Measurements from ENCODE around the gene RBBP8NL.
A peak's percentile ranks its signal among the peaks of the same experiment; 100 is the strongest.
"Not testable (repeated sequence)": the region's sequence is repeated elsewhere in the genome, so short reads cannot be mapped to it uniquely, and the experiment has no call there.

Gene RBBP8NL

GRCh38 chr20:62390317-62391164 lies 36.8 kb downstream of the RBBP8NL start:
- no peak for DNase-seq

DNA sequence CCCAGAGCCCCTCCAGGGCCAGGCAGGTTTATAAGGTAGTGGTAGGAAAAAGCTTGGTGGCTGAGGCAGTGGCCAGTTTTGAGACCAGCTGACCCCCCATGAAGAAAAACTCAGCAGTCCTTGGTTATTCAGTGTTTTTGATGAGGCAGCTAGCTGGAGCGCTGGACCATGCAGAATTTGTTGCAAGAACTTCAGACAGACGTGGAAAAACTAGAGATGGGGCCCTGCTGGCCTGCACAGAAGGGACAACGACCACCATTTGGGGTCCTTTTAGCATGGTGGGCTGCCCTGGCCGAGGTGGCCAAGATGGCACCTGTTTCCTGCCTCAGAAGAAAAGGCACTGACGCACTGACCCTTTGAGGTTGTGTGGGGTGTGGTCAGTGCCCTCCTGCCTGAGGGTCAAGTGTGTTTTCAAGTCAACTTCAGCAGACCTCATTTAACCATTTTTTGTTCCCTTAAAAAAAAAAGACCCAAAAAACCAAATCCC lies 37.7 kb downstream of the RBBP8NL start:
- no peak for DNase-seq

- DNase-seq: no peak
Observed at GRCh38 chr20:62388839-62389600, 38.3 kb downstream of the RBBP8NL start.

GRCh38 chr20:62387933-62388635 lies 39.3 kb downstream of the RBBP8NL start:
- no peak for DNase-seq

GRCh38 chr20:62387219-62387913 lies 40.0 kb downstream of the RBBP8NL start:
- DNase-seq: no peak

DNA sequence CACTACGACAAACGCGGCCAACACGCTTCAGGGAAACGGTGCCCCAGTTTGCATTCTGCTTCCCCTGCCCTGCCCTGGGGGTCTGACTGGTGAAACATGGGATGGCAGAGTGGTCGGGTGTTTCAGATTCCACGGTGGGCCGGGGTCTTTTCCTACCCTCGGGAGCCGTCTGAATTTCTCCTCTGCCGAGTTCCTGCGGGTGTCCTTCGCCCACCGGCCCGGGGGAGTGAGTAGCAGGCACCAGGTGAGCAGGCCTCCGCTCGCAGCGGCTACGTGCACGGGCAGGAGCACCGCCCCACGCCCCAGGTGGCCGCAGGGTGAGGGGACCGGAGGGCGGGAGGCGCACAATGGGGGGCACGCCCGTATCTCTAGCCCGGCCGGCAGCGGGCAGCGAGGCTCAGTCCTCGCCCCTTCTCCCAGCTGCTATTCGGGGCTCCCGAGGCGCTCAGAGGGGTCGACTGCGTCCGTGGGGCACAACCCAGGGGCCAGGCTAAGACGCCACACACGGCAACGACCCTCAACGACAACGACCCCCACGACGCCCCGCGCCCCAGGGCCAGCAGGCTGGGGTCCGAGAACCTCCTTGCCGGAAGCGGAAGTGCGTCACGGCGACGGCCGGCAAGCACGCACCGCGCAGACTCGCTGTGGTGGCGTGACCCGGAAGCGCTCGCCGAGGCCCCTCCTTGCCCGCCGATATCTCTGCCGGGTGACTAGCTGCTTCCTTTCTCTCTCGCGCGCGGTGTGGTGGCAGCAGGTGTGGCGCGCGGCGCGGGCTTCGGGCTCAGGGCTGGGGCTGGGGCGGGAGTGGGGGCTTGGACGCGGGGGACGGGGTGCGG lies 40.7 kb downstream of the RBBP8NL start, which contains the start of gene RPS21:
Gene RPS21 (plus strand): TSS at position 721 of the 836 bp plus-strand sequence. CDS start 236 bp downstream, outside the sequence.
- DNase-seq: peak; percentile 96

GRCh38 chr20:62382306-62383198 lies 44.8 kb downstream of the RBBP8NL start:
- peak; percentile 87 for DNase-seq

- DNase-seq: no peak
Observed at GRCh38 chr20:62381842-62382241, 45.5 kb downstream of the RBBP8NL start.

DNA sequence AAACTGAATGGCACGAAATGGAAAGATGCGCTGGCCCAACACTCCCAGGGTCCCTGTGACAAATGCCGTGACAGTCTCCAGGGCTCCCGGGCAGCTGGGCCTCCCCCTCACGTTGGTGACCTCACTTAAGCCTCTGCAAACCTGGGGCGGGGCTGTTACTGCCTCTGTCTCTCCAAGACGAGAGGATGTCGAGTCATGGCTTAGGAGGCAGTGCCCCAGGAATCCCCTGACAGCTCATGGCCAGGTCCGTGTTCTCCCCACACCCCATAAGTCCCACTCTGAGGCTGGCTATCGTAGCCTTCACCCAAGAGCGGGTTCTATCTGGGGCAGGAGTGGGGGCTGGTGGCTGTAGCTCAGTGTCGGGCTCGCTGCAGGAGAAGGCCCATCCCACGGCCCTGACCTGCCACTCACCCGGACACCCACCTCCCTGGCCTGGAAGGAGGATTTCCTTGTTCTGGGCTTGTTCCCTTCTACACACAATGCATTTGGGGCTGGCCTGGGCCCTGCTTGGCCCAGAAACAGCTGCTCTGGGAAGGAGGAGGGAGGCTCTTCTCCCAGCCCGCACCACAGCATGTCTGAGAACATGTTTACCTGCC lies 46.0 kb downstream of the RBBP8NL start:
- no peak for DNase-seq

DNA sequence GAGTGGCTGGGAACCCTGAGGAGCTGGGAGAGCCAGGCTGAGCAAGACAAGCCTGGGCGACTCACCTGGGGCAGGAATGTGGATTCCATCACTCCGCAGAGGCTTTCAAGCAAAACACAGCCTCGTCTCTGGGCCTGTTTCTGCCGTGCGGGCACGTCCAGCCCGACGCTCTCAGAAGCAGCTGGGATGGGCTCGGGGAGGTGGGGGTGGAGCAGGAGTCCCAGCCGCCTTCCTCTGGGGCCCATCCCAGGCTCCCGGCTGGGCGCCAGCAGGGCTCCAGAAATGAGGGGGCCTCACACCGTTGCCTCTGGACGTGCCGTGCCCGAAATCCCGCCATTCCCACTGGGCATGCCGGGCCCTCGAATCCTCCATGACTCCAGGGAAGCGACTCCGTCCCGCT lies 49.1 kb downstream of the RBBP8NL start:
- no peak for DNase-seq

GRCh38 chr20:62377615-62378178 lies 49.6 kb downstream of the RBBP8NL start:
- no peak for DNase-seq

DNA sequence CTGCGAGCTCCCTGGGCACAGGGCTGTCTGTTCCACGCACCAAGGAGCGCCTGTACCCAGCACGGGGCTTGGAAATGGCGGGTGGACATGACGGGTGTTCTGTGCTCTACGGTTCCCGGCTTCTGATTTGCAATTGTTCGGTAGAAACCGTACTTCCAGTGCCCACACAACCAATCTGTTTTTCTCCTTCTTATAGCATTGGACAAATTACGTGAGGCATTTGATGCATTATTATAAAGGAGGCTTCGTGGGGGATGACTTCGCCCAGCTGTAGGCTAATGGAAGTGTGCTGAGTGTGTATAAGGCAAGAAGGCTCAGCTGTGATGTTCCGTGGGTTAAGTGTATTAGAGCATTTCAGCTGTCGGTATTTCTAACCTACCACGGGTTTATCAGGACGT lies 50.3 kb downstream of the RBBP8NL start:
- DNase-seq: no peak

- no peak for DNase-seq
Observed at GRCh38 chr20:62376112-62377063, 51.0 kb downstream of the RBBP8NL start.

- DNase-seq: no peak
Observed at GRCh38 chr20:62374331-62375152, 52.8 kb downstream of the RBBP8NL start.

DNA sequence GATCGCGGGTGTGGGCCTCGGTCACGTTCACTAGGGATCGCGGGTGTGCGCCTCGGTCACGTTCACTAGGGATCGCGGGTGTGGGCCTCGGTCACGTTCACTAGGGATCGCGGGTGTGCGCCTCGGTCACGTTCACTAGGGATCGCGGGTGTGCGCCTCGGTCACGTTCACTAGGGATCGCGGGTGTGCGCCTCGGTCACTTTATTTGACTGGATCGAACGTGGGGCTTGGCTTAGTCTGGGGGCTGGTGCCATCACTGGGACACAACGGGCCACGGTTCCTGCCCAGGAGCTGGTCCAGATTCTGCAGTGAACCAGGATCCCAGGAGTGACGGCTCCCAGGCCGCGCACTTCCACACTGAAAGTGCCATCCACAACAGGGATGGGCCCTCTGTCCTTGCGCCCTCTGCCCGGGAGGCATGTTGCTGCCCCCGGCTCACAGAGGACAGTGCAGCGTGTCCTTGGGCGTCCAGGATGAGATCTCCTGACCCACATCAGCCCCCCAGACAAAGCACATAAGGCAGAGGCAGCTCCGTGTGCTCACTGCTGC lies 53.6 kb downstream of the RBBP8NL start:
- not testable (repeated sequence) for DNase-seq

DNA sequence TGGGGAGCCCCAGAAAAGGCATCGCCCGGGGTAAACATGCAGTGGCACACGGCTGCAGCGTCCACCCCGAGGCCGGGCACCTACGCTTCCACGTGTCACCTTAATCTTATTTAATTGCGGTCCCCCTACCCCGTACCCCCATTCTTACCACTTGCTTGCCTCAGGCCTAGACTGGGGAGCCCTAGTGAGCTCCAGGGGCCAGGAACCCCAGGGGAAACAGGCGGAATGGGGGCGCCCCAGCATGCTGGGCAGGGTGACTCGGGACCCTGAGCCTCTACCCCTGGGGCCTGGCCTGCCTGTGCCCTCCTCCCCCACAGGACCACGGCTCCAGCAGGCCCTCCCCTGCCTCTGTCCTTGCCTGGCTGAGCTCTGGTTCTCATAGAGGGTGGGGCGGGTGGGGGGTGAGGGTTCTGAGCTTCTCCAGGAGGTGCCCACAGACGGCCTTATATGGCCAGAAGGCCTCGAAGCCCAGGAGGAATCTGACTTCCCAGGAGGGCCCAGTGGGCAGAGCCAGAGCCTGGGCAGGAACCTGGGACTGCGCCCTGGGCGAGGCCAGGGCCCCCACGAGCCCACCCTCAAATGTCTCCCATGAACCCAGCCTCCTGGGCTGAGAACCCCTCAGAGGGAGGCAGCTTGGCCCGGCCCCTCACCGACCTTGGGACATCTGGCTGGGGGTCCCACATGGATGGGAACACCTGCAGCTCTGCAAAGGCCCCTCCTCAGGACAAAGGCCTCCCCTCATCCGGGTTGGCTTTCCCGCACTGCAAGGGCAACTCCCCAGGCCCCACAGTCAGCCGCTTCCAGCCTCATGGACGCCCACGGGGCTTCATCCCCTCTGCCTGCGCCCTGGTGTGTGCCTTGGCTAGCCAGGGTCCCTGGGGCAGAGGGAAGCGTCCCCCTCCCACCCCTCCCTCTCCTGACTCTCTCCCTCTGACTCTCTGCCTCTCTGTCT lies 55.0 kb downstream of the RBBP8NL start:
- DNase-seq: no peak
